ENCODE data around the gene PDCD2L.
"Not testable (repeated sequence)": the region's sequence is repeated elsewhere in the genome, so short reads cannot be mapped to it uniquely, and the experiment has no call there.

PDCD2L gene

DNA sequence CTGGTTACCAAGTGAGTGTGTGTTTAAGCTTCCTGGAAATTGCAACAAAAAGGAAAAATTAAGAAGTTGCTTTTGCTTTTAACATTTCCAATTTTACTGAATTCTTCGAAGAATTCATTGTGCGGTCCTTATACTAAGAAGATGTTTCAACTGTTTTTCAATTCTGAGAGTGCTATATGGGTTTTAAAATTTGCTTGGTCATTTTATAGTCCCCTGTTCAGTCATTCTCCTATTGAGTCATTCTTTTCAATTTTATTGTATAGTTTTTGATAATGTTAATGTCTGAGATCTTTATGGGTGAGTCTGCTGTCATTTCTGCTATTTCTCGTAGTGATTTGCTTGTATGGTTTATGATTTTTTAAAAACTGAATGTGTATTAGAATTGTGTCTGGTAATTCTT, 50.5 kb downstream of the PDCD2L start:
- Histone ChIP-seq H3K79me2 (ENCODE audit: insufficient read depth, low read length) (no peaks in the 10 kb centered on the region), H3F3A (ENCODE audit: insufficient read depth, low read length) (no peaks in the 10 kb centered on the region), H4K20me1 (ENCODE audit: insufficient read depth, low read length) (no peaks in the 10 kb centered on the region), H3K4me3 (ENCODE audit: low read depth, low read length, poor library complexity, severe bottlenecking) (no peak overlapping the region), H3K4me2 (ENCODE audit: low read length) (no peak overlapping the region), H3K27ac (ENCODE audit: low read depth, low read length, poor library complexity, severe bottlenecking) (no peak overlapping the region), H3K27me3 (ENCODE audit: insufficient read depth, low read length) (no peaks in the 10 kb centered on the region), H3K9me2 (ENCODE audit: low read depth, low read length) (no peaks in the 10 kb centered on the region), H3K4me1 (ENCODE audit: insufficient read depth, low read length, severe bottlenecking) (no peaks in the 10 kb centered on the region), H3K9ac (ENCODE audit: low read length) (no peak overlapping the region), H3K9me3 (ENCODE audit: low read length) (no peaks in the 10 kb centered on the region), H3K36me3 (ENCODE audit: insufficient read depth, low read length) (peaks cover 79% of the 10 kb centered on the region), H2AFZ (ENCODE audit: low read length) (no peak overlapping the region)
- no peak for TF ChIP-seq EZH2 (IDR thresholded peaks at IDR 0.05; ENCODE audit: borderline replicate concordance, low read length)
- TF ChIP-seq, protein P1, sequence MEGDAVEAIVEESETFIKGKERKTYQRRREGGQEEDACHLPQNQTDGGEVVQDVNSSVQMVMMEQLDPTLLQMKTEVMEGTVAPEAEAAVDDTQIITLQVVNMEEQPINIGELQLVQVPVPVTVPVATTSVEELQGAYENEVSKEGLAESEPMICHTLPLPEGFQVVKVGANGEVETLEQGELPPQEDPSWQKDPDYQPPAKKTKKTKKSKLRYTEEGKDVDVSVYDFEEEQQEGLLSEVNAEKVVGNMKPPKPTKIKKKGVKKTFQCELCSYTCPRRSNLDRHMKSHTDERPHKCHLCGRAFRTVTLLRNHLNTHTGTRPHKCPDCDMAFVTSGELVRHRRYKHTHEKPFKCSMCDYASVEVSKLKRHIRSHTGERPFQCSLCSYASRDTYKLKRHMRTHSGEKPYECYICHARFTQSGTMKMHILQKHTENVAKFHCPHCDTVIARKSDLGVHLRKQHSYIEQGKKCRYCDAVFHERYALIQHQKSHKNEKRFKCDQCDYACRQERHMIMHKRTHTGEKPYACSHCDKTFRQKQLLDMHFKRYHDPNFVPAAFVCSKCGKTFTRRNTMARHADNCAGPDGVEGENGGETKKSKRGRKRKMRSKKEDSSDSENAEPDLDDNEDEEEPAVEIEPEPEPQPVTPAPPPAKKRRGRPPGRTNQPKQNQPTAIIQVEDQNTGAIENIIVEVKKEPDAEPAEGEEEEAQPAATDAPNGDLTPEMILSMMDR (IDR thresholded peaks at IDR 0.05; ENCODE audit: low read length): no peak

DNA sequence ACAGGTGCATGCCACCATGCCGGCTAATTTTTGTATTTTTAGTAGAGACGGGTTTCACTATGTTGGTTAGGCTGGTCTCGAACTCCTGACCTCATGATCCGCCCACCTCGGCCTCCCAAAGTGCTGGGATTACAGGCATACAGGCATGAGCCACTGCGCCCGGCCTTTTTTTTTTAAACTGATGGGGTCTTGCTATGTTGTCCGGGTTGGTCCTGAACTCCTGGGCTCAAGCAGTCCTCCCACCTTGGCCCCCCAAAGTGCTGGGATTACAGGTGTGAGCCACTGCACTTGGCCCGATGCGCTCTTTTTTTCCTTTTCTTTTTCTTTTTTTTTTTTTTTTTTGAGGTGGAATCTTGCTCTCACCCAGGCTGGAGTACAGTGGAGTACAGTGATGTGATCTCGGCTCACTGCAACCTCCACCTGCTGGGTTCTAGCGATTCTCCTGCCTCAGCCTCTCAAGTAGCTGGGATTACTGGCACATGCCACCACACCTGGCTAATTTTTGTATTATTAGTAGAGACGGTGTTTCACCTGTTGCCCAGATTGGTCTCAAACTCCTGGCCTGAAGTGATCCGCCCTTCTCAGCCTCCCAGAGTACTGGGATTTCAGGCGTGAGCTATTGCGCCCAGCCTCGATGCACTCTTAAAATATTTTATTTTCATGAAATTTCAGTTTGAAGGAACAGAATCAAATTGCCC, 51.7 kb downstream of the PDCD2L start:
- peaks cover 81% of the 10 kb centered on the region for H3K36me3 ChIP-seq (ENCODE audit: insufficient read depth, low read length)
- H3K9ac ChIP-seq (ENCODE audit: low read length); H3K4me3 ChIP-seq (ENCODE audit: low read depth, low read length, poor library complexity, severe bottlenecking); H3K9me2 ChIP-seq (ENCODE audit: low read depth, low read length); H3K27me3 ChIP-seq (ENCODE audit: insufficient read depth, low read length); H3K79me2 ChIP-seq (ENCODE audit: insufficient read depth, low read length); H3F3A ChIP-seq (ENCODE audit: insufficient read depth, low read length); H3K27ac ChIP-seq (ENCODE audit: low read depth, low read length, poor library complexity, severe bottlenecking); H3K4me2 ChIP-seq (ENCODE audit: low read length); H3K4me1 ChIP-seq (ENCODE audit: insufficient read depth, low read length, severe bottlenecking); H3K9me3 ChIP-seq (ENCODE audit: low read length); H4K20me1 ChIP-seq (ENCODE audit: insufficient read depth, low read length); H2AFZ ChIP-seq (ENCODE audit: low read length): not testable (repeated sequence)

DNA sequence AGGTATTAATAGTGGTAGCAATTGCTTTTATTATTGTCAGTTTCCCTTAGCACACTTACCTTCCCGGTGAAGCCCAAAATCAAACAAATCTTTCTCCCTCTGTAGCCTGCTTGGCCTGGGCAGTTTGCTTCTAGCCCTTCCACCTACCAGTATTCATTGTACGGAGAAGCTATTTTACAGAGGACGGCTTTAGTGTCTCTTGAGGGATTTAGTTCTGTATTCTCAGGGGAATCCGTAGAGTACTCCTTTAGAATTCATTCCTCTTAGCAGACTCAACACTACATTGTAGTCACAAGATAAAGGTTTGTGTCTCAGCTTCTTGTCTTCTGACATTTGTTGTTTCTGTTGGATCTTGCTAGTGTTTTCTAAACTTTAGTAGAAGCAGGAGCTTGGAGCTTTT, 53.2 kb downstream of the PDCD2L start:
- Histone ChIP-seq H3K79me2 (ENCODE audit: insufficient read depth, low read length) (no peaks in the 10 kb centered on the region), H3K9me2 (ENCODE audit: low read depth, low read length) (no peaks in the 10 kb centered on the region), H3K4me1 (ENCODE audit: insufficient read depth, low read length, severe bottlenecking) (no peaks in the 10 kb centered on the region)

DNA sequence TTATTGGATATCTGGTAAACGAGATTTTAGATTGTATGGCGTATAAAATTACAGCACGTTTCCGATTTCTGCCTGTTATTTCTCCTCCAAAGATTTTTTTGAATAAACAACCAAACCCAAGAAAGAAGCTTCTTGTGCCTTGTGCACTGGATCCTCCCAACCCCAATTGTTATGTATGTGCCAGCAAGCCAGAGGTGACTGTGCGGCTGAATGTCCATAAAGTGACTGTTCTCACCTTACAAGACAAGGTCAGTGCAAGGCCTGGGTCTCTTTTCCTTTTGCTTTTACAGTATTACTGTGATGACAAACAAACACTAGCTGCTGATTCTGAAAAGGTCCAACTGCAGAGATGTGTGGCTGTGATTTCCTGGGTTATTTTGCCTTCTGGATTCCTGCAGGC, 54.5 kb downstream of the PDCD2L start:
- Histone ChIP-seq H3K79me2 (ENCODE audit: insufficient read depth, low read length) (no peaks in the 10 kb centered on the region), H3K4me3 (ENCODE audit: low read depth, low read length, poor library complexity, severe bottlenecking) (no peak overlapping the region), H3K4me2 (ENCODE audit: low read length) (no peak overlapping the region)

More for the DNA sequence above, 53.2 kb downstream of the PDCD2L start:
- no peaks in the 10 kb centered on the region for H3F3A ChIP-seq (ENCODE audit: insufficient read depth, low read length)
- H3K9me3 ChIP-seq (ENCODE audit: low read length): no peaks in the 10 kb centered on the region
- no peak for TF ChIP-seq EZH2 (IDR thresholded peaks at IDR 0.05; ENCODE audit: borderline replicate concordance, low read length)
- peaks cover 86% of the 10 kb centered on the region for H3K36me3 ChIP-seq (ENCODE audit: insufficient read depth, low read length)
- H3K9ac ChIP-seq (ENCODE audit: low read length): no peak overlapping the region
- H2AFZ ChIP-seq (ENCODE audit: low read length): no peak overlapping the region
- no peak overlapping the region for H3K27ac ChIP-seq (ENCODE audit: low read depth, low read length, poor library complexity, severe bottlenecking)
- H3K4me3 ChIP-seq (ENCODE audit: low read depth, low read length, poor library complexity, severe bottlenecking): no peak overlapping the region
- H3K4me2 ChIP-seq (ENCODE audit: low read length): no peak overlapping the region
- no peaks in the 10 kb centered on the region for H3K27me3 ChIP-seq (ENCODE audit: insufficient read depth, low read length)
- H4K20me1 ChIP-seq (ENCODE audit: insufficient read depth, low read length): no peaks in the 10 kb centered on the region

More for the DNA sequence above, 54.5 kb downstream of the PDCD2L start:
- Histone ChIP-seq H3K36me3 (ENCODE audit: insufficient read depth, low read length) (peaks cover 86% of the 10 kb centered on the region), H3K9ac (ENCODE audit: low read length) (no peak overlapping the region), H3K27me3 (ENCODE audit: insufficient read depth, low read length) (no peaks in the 10 kb centered on the region), H3K4me1 (ENCODE audit: insufficient read depth, low read length, severe bottlenecking) (no peaks in the 10 kb centered on the region), H3K27ac (ENCODE audit: low read depth, low read length, poor library complexity, severe bottlenecking) (no peak overlapping the region), H3K9me2 (ENCODE audit: low read depth, low read length) (no peaks in the 10 kb centered on the region), H3K9me3 (ENCODE audit: low read length) (no peaks in the 10 kb centered on the region), H4K20me1 (ENCODE audit: insufficient read depth, low read length) (no peaks in the 10 kb centered on the region), H3F3A (ENCODE audit: insufficient read depth, low read length) (no peaks in the 10 kb centered on the region), H2AFZ (ENCODE audit: low read length) (no peak overlapping the region)
- no peak for TF ChIP-seq EZH2 (IDR thresholded peaks at IDR 0.05; ENCODE audit: borderline replicate concordance, low read length)
- TF ChIP-seq, protein P1 (IDR thresholded peaks at IDR 0.05; ENCODE audit: low read length): no peak
